CD4-positive, alpha-beta T cell (primary cell): Measurements from ENCODE around the gene SORCS2. TPM values are rescaled to one million over a fixed set of nuclear protein-coding genes. Genes with fewer than 3 reads are reported as not detected.

Experiments used
- ATAC-seq: fragments of 200-7000 bp; cut with Tn5 transposase; one replicate; pipeline ENCODE4 v1.10.0; 2022; ENCODE audit warnings: mild to moderate bottlenecking; ENCODE audit not compliant: poor library complexity
- CTCF ChIA-PET: fragments of 350-600 bp; sonication (Branson Sonifier 250); formaldehyde crosslinking; loops from one replicate; lab custom pipeline; 2021; ENCODE audit warnings: antibody characterized with exemption, inconsistent platforms; lab: Charles Lee
- POLR2A ChIA-PET: fragments of 350-600 bp; sonication (Branson Sonifier 250); formaldehyde crosslinking; loops from one replicate; lab custom pipeline; 2021; ENCODE audit warnings: antibody characterized with exemption, inconsistent platforms; lab: Charles Lee
- DNase-seq, 14 experiments: peaks; one replicate each; pipeline ENCODE4 v3.0.0-alpha.2; 2013 to 2020; ENCODE audit warnings: mixed read lengths in 2 of 14
- H3K27ac ChIP-seq, 2 donors: one replicate each; pipeline versions ENCODE4 v1.5.1 to v1.7.0; 2013; ENCODE audit warnings: low read length in 2 of 2, low read depth in 1 of 2, mild to moderate bottlenecking in 1 of 2
- H3K27me3 ChIP-seq, 2 experiments: 1 replicate in 1 of 2; 2 replicates in 1 of 2; pipeline versions ENCODE4 v1.6.1 to v1.7.0; 2013; ENCODE audit warnings: low read length in 2 of 2, control low read depth in 1 of 2, mild to moderate bottlenecking in 1 of 2, moderate library complexity in 1 of 2; ENCODE audit not compliant: insufficient read depth in 2 of 2, control insufficient read depth in 1 of 2
- H3K36me3 ChIP-seq: one replicate; pipeline ENCODE4 v1.6.1; 2013; ENCODE audit warnings: low read length, control low read depth; ENCODE audit not compliant: insufficient read depth
- H3K4me1 ChIP-seq: one replicate; pipeline ENCODE4 v1.6.1; 2013; ENCODE audit warnings: low read length, control low read depth; ENCODE audit not compliant: insufficient read depth
- H3K4me3 ChIP-seq: one replicate; pipeline ENCODE4 v1.5.1; 2013; ENCODE audit warnings: mild to moderate bottlenecking, low read length, moderate library complexity
- H3K9me3 ChIP-seq, 2 experiments: 1 replicate in 1 of 2; 2 replicates in 1 of 2; pipeline versions ENCODE4 v1.6.1 to v1.7.0; 2013; ENCODE audit warnings: low read length in 2 of 2, mild to moderate bottlenecking in 2 of 2, control low read depth in 1 of 2, moderate library complexity in 1 of 2; ENCODE audit not compliant: control insufficient read depth in 1 of 2, insufficient read depth in 1 of 2
- H3K27ac Mint-ChIP-seq: one replicate; pipeline ENCODE4 v1.8.0; 2020; ENCODE audit warnings: mixed read lengths
- H3K27me3 Mint-ChIP-seq: one replicate; pipeline ENCODE4 v1.8.0; 2021; ENCODE audit warnings: mixed read lengths
- H3K36me3 Mint-ChIP-seq: one replicate; pipeline ENCODE4 v1.8.0; 2021; ENCODE audit warnings: low read depth, mixed read lengths
- H3K4me1 Mint-ChIP-seq: one replicate; pipeline ENCODE4 v1.8.0; 2021; ENCODE audit warnings: low read depth, mixed read lengths
- H3K4me3 Mint-ChIP-seq: one replicate; pipeline ENCODE4 v1.8.0; 2020; ENCODE audit warnings: mild to moderate bottlenecking, mixed read lengths
- H3K9me3 Mint-ChIP-seq: one replicate; pipeline ENCODE4 v1.8.0; 2020; ENCODE audit warnings: mixed read lengths
- CTCF ChIP-seq: fragments of 200-600 bp; IDR thresholded peaks from one replicate; pipeline ENCODE4 v1.8.0; 2022; ENCODE audit warnings: antibody characterized with exemption, mild to moderate bottlenecking
- intact Hi-C, 2 experiments: fragments of 100-400 bp; cut with DNase I in 1 of 2; cut with micrococcal nuclease in 1 of 2; formaldehyde crosslinking; loops; one replicate each; pipeline versions ENCODE4 v1.15.1 to v1.9.0; 2023 to 2025; cut with DNase I, micrococcal nuclease
- total RNA-seq, 174 experiments: library from RNA in 2 of 174; stranded (reverse) in 2 of 174; gene quantifications; one replicate each; pipeline ENCODE4 v1.2.3 and lab custom pipeline; 2021 to 2026

Gene SORCS2
- total RNA-seq, 2 experiments from 2014 or later: not detected

GRCh38 chr4:7414736-7415510 lies 222.6 kb downstream of the SORCS2 start:
- Histone ChIP-seq H3K4me1 (no peaks in the 10 kb centered on the region), H3K36me3 (no peaks in the 10 kb centered on the region), H3K9me3 (peaks cover 0 to 25% of the 10 kb centered on the region in 2 experiments), H3K27ac (no peak overlapping the region), H3K27me3 (peaks cover 8 to 9% of the 10 kb centered on the region in 2 experiments), H3K4me3 (no peak overlapping the region)
- intact Hi-C loops: no loop called here
- no peak overlapping the region for H3K4me3 Mint-ChIP-seq
- ATAC-seq (no peak), DNase-seq (no peak)
- CTCF ChIA-PET: no interaction called here
- peaks cover 38% of the 10 kb centered on the region for H3K27me3 Mint-ChIP-seq
- no peaks in the 10 kb centered on the region for H3K4me1 Mint-ChIP-seq
- no peaks in the 10 kb centered on the region for H3K36me3 Mint-ChIP-seq
- no peaks in the 10 kb centered on the region for H3K9me3 Mint-ChIP-seq
- H3K27ac Mint-ChIP-seq: no peak overlapping the region
- POLR2A ChIA-PET: no interaction called here
- no peak for TF ChIP-seq CTCF

GRCh38 chr4:7415927-7416686 lies 223.8 kb downstream of the SORCS2 start:
- ChIA-PET CTCF (no interaction called here), POLR2A (no interaction called here)
- H3K27ac Mint-ChIP-seq: no peak overlapping the region
- H3K27me3 Mint-ChIP-seq: peaks cover 34% of the 10 kb centered on the region
- H3K36me3 Mint-ChIP-seq: no peaks in the 10 kb centered on the region
- intact Hi-C loops: no loop called here
- no peaks in the 10 kb centered on the region for H3K4me1 Mint-ChIP-seq
- H3K27me3 ChIP-seq: peaks cover 8 to 9% of the 10 kb centered on the region in 2 experiments
- no peaks in the 10 kb centered on the region for H3K36me3 ChIP-seq
- H3K4me3 Mint-ChIP-seq: no peak overlapping the region
- no peak overlapping the region for H3K4me3 ChIP-seq
- H3K4me1 ChIP-seq: no peaks in the 10 kb centered on the region
- H3K27ac ChIP-seq: no peak overlapping the region
- no peak for ATAC-seq
- H3K9me3 Mint-ChIP-seq: no peaks in the 10 kb centered on the region
- H3K9me3 ChIP-seq: peaks cover 0 to 25% of the 10 kb centered on the region in 2 experiments
- TF ChIP-seq CTCF: no peak
- no peak for DNase-seq

GRCh38 chr4:7416745-7417432 lies 224.6 kb downstream of the SORCS2 start:
- H3K9me3 ChIP-seq: peaks cover 0 to 24% of the 10 kb centered on the region in 2 experiments
- H3K4me1 ChIP-seq: no peaks in the 10 kb centered on the region
- CTCF ChIA-PET: no interaction called here
- no peaks in the 10 kb centered on the region for H3K36me3 ChIP-seq
- Mint-ChIP-seq H3K4me3 (no peak overlapping the region), H3K9me3 (no peaks in the 10 kb centered on the region), H3K4me1 (no peaks in the 10 kb centered on the region), H3K27me3 (peaks cover 34% of the 10 kb centered on the region), H3K27ac (no peak overlapping the region), H3K36me3 (no peaks in the 10 kb centered on the region)
- POLR2A ChIA-PET: no interaction called here
- no peak for ATAC-seq
- H3K27ac ChIP-seq: no peak overlapping the region
- intact Hi-C loops: no loop called here
- H3K4me3 ChIP-seq: no peak overlapping the region
- DNase-seq: no peak
- H3K27me3 ChIP-seq: peaks cover 8 to 9% of the 10 kb centered on the region in 2 experiments
- no peak for TF ChIP-seq CTCF
